ENCODE measurements around the gene ATXN2L.

GRCh38 chr16:28880955-28881354 lies 58.2 kb downstream of the ATXN2L start:
- no peak for TF ChIP-seq POLR2AphosphoS5 (IDR thresholded peaks at IDR 0.05; ENCODE audit: borderline replicate concordance, low read depth, low read length)
- TF ChIP-seq EZH2 (IDR thresholded peaks at IDR 0.05), result no peak
- TF ChIP-seq FOXP2 (optimal IDR thresholded peaks at IDR 0.05; ENCODE audit: control extremely low read depth, extremely low read length, insufficient read depth), result no peak

All from SK-N-MC (cell line).